Bladder microvascular endothelial cell (primary cell): Measurements from ENCODE around the gene C1GALT1C1L. TPM values are rescaled to one million over a fixed set of nuclear protein-coding genes. Genes with fewer than 3 reads are reported as not detected.

Source experiments
- total RNA-seq: library from RNA; depleted of rRNA; stranded (reverse); fragments of >200 nt; gene quantifications from 2 replicates; pipeline ENCODE4 v1.2.3, GENCODE V29; 2014

The C1GALT1C1L gene
- total RNA-seq, result 0.13 TPM in 1 of 2 replicates, not detected in the other

GRCh38 chr2:43676322-43677050 lies at the start of gene C1GALT1C1L:
C1GALT1C1L (minus strand) TSS chr2:43676429; CDS start chr2:43676322, 107 bp downstream.

DNA sequence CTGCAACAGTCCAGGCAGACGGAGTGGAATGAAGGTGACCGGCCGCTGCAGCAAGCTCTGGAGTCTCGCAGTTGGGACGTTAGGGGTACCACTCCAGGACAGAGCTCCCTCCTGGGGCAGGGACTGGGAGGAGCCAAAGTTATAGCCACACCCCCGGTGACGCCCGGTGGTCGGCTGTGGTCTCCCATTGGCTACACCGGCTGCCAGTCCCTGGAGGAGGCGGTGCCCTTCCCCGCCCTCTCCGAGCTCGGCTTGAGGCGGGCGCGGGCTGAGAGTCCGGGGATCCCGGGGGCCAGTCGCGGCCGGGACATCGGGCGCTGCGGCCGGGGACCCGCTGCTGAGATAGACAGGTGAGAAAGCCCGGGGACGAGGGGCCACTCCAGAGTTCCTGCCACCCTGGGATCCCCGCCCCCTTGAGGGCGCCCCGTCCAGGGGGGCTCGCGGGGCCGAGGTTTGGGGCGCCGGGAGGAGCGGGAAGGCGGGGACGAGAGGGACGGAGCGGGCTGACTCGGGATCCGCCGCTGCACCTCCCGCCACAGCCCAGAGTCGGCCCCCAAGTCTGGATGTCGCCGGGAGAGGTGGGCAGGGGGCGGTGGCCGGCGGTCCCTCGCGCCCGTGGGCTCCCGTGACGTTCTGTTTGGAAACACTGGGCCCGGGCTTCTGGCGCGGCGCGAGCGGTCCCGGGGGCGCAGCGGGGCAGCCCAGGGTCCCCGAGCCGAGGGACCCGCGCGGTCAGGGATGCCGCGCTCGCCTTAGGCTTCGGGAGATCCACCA lies 39.0 kb downstream of the C1GALT1C1L start, which contains the start of gene PLEKHH2:
Gene PLEKHH2, plus strand, starts transcription at position 231 of the 774 bp plus-strand sequence. CDS start 7,414 bp downstream, outside the sequence.

Other genes starting within 250 kb of the C1GALT1C1L start
- gene THADA, start 80.4 kb downstream of the C1GALT1C1L start, total RNA-seq, result 16.2 and 44.9 TPM in 2 replicates
- under 0.01 and 0.25 TPM in 2 replicates for gene PLEKHH2, start 39.2 kb downstream of the C1GALT1C1L start, total RNA-seq
- gene DYNC2LI1, start 97.6 kb upstream of the C1GALT1C1L start, total RNA-seq, result 6.0 and 10.5 TPM in 2 replicates
- gene ABCG5, start 162.4 kb upstream of the C1GALT1C1L start, total RNA-seq, result not detected in 2 replicates
- gene ABCG8, start 162.5 kb upstream of the C1GALT1C1L start, total RNA-seq, result not detected in 2 replicates